A673 (cell line): Measurements from ENCODE around the gene NOS1AP.

Experiments used
- EZH2 ChIP-seq: fragments of 200-600 bp; sonication (generic); IDR thresholded peaks from 2 replicates; pipeline ENCODE4 v1.6.1; 2017; ENCODE audit warnings: borderline replicate concordance, low read depth, mild to moderate bottlenecking, mixed read lengths, antibody characterized with exemption, low read length; ENCODE audit not compliant: poor library complexity, severe bottlenecking
- TF ChIP-seq, protein P1 (sequence below): fragments of 300-800, 200-600 bp; sonication (generic); conservative IDR thresholded peaks from 2 replicates; pipeline ENCODE4 v1.5.1; 2017; ENCODE audit warnings: low read depth, mild to moderate bottlenecking, antibody characterized with exemption, low read length, moderate library complexity, mixed read lengths

DNA sequence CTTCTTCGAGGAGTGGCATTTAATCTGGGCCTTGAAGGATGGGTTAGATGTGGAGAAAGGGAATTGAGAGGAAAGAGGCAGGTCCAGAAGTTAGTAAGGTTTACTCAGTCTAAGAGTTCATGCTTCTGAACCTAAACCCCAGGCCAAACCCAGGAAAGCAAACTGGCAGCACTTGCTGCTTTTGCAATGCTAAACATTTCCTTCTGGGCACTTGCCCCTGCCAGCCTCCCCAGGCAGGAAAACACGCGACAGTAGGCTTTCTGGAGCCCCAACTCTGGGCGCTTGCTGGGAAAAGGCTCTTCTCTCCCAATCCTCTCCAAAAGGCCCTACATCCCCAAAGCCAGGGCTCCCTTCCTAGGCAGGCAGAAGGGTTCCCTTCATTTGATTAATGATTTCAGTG, 48.4 kb upstream of the NOS1AP start:
- TF ChIP-seq, protein P1, sequence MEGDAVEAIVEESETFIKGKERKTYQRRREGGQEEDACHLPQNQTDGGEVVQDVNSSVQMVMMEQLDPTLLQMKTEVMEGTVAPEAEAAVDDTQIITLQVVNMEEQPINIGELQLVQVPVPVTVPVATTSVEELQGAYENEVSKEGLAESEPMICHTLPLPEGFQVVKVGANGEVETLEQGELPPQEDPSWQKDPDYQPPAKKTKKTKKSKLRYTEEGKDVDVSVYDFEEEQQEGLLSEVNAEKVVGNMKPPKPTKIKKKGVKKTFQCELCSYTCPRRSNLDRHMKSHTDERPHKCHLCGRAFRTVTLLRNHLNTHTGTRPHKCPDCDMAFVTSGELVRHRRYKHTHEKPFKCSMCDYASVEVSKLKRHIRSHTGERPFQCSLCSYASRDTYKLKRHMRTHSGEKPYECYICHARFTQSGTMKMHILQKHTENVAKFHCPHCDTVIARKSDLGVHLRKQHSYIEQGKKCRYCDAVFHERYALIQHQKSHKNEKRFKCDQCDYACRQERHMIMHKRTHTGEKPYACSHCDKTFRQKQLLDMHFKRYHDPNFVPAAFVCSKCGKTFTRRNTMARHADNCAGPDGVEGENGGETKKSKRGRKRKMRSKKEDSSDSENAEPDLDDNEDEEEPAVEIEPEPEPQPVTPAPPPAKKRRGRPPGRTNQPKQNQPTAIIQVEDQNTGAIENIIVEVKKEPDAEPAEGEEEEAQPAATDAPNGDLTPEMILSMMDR, result no peak
- TF ChIP-seq EZH2, result no peak
